ENCODE data around the gene IZUMO4.

IZUMO4 gene, protein sequence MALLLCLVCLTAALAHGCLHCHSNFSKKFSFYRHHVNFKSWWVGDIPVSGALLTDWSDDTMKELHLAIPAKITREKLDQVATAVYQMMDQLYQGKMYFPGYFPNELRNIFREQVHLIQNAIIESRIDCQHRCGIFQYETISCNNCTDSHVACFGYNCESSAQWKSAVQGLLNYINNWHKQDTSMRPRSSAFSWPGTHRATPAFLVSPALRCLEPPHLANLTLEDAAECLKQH

DNA sequence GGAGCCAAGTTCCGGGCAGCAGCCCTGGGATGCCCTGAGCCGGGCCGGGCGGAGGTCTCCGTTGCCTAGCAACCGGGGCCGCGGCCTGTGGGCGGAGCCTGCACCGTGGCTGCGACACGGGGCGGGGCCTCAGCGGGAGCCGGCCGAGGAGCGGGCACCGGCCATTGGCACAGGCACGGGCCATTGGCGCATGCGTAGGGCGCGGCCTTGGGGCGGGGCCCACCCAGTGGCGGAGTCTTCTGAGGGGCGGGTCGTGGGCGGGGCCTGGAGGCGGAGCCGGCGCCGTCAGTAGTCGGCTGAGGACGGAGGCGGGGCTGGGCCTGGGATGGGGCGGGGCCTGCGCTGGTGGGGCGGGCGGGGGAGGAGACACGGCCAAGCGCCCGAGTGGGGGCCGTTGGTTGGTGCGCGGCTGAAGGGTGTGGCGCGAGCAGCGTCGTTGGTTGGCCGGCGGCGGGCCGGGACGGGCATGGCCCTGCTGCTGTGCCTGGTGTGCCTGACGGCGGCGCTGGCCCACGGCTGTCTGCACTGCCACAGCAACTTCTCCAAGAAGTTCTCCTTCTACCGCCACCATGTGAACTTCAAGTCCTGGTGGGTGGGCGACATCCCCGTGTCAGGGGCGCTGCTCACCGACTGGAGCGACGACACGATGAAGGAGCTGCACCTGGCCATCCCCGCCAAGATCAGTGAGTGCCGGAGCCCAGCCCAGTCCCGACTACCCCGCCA lies at the start of gene IZUMO4:
IZUMO4 (plus strand) TSS at position 436 of the 723 bp plus-strand sequence; CDS start at position 467, 31 bp downstream.
- peak; percentile 70 for DNase-seq (ENCODE audit: low read depth, low spot score)
- H3K27ac ChIP-seq = peak within 1 kb of the TSS; percentile 98

DNA sequence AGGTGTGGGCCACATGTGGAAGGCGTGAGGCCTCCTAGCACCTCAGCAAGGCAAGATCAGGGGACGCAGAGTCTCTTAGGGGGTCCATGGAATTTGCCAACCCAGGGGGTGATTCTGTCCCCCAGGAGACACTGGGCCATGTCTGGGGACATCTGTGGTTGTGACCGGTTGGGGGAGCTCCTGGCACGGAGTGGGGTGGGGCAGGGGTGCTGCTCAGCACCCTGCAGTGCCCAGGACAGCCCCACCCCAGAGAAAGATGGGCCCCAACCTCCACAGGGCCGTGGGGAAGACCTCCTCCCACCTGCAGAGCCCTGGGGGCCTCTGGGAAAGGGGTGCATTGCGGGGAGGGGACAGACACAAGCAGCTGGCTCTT lies 49.7 kb upstream of the IZUMO4 start:
- no peak for DNase-seq (ENCODE audit: low read depth, low spot score)

DNA sequence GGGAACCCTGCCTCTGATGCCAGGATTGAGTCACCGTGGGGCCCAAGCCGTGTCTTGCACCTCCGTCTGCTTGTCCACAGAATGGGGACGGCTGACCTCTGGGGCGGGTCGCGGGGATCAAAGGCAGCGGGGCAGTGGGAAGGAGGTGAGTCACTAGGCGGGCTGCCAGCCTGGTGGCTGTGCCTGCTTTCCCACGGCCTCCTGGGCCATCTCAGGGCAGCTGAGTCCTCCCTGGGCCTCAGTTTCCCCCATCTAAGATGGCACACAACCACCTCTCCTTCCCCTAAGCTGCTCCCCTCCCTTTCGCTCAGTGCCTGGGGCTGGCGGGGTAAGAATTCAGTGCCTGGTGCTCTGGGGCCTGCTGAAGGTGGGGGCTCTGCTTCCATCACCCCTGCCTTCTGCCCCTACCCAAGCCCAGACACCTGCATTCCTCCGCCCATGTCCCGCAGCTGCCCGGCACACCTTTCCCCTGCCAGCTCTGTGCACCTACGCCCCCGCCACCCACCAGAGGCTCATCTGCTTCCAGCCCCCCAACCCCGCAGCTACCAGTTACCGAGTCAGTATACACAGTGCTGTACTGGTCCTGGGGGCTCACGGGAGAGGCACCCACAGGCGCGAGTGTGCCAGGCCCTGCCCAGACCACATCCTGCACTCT lies 49.1 kb upstream of the IZUMO4 start:
- DNase-seq (ENCODE audit: low read depth, low spot score) = no peak
- H3K27ac ChIP-seq = peak overlapping the region; percentile 76

More for the DNA sequence above, 49.7 kb upstream of the IZUMO4 start:
- H3K27ac ChIP-seq = peak overlapping the region; percentile 76

DNA sequence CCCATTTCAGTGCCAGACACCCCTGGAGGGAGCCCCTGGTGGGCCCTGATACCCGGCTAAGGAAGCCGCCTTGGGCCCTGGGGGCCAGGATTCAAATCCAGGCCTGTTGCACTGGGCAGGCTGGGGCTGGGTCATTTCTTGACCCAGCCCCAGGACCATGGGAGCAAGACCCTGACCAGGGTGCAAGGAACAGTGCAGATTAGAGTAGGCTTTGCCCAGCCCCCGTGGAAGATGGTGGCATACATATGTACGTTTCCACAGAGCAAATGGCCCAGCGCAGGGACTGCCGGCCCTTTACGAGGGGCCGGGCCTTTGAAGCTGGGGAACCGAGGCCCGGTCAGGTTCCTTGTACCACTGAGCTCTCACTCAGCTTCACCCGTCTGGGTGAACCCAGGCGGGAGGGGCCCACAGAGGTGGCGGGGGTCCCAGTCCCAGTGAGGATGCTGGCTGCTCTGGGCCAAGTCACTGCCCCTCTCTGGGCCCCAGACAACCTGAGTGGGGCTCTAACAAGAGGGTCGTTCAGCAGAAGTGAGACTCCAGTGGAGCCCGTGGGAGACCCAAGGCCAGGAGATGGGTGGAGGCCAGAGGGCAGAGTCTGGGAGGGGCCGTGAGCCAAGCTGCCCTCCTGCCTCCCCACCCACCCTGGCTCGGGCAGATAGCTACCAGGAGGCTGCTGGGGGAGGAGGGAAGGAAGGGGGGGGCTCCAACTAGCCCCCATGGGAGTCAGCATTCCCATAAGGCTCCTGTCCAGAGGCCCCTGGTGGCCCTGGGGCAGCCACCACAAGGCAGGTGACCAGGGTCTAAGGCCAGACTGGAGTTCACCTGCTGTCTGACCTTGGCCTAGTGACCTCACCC lies 48.4 kb upstream of the IZUMO4 start:
- H3K27ac ChIP-seq = peak overlapping the region; percentile 76
- DNase-seq (ENCODE audit: low read depth, low spot score) = no peak

DNA sequence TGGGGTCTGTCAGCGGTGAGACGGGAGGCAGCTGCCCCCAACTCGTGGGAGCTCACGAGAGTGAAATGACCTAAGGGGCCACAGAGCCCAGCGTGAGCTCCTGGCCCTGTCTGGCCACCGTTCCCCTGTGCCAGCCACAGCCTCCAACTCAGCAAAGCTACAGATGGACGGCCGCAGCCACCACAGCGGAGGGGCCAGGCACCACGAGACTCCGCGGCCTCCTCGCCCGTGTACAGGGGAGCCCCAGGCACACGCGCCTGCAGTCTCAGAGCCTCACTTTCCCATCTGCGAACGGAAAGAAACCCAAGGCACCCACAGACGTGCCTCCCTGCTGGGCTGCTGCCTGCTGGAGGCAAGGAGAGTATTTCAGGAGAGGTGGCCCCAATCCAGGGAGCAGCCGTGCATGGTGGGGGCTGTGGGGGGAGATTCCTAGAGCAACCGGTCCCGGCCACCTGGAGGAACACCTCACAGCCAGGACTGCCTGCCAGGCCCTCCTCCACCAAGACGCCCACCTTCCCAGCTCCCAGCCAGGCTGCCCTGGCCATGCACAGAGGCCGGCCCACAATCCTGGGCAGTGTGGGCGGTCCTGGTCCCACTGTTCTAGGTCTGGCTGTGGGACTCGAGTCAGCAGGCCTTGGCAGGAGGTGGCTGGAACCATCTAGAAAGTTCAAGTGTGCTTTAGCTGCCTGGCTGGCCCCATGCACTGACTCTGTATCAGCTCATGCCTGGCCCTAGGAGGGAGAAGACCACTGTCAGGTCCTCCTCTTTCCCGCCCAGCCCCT lies 47.6 kb upstream of the IZUMO4 start:
- H3K27ac ChIP-seq = peak overlapping the region; percentile 76
- DNase-seq (ENCODE audit: low read depth, low spot score) = no peak

DNA sequence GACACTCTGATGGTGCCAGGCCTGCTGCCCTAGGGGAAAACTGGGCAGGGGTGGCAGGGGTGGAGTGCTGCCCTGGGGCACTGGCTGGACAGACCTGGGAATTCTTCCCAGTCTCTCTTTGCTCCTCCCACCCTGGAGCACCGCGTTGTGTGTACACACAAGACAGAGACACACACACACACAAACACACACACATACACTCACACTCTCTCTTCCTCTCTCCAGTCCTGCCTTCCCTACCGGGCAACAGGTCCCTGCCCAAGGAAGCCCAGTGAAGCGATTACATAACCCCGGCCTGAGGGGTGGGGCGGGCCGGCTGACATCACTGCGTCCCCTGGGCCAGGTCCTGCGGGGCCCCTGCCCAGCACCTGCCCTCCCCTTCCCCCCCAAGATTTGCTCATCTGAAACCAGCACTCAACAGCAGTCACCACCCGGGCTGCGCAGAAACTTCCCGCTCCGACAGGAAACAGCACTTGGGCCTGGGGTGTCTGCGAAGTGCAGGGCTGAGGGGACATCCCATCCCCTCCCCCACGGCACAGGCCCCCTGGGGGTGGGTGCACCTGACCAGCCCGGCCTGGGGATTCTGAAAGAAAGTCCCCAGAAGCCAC lies 46.9 kb upstream of the IZUMO4 start:
- H3K27ac ChIP-seq = peak overlapping the region; percentile 76
- DNase-seq (ENCODE audit: low read depth, low spot score) = no peak

DNA sequence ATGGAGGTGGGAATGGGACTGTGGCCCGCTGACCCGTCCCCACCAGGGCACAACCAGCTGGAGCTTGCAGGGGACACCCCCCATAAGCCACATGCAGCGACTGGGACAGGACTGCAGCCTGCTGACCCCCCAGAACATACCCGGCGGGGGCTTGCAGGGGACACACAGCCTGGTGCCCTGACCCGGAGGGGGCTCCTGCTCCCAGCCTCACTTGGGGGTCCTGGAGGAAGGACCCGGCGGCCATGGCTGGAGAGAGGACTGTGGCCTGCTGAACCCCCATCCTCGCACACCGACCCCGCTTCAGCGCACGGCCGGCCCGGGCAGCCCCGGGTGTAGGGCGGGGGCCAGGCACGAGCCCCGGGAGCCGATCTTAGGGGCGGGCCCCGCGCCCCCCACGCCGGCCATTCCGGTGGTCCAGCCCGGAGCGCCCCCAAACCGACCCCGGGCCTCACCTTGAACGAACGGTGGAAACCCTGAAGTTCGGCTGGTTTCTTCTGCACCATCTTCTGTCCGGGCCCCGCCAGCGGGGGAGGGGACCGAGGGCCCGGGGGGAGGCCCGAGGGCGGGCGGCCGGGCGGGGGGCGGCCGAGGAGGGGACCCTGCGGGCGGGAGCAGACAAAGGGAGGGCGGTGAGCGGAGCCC lies 46.2 kb upstream of the IZUMO4 start:
- DNase-seq (ENCODE audit: low read depth, low spot score) = no peak
- H3K27ac ChIP-seq = peak overlapping the region; percentile 76

DNA sequence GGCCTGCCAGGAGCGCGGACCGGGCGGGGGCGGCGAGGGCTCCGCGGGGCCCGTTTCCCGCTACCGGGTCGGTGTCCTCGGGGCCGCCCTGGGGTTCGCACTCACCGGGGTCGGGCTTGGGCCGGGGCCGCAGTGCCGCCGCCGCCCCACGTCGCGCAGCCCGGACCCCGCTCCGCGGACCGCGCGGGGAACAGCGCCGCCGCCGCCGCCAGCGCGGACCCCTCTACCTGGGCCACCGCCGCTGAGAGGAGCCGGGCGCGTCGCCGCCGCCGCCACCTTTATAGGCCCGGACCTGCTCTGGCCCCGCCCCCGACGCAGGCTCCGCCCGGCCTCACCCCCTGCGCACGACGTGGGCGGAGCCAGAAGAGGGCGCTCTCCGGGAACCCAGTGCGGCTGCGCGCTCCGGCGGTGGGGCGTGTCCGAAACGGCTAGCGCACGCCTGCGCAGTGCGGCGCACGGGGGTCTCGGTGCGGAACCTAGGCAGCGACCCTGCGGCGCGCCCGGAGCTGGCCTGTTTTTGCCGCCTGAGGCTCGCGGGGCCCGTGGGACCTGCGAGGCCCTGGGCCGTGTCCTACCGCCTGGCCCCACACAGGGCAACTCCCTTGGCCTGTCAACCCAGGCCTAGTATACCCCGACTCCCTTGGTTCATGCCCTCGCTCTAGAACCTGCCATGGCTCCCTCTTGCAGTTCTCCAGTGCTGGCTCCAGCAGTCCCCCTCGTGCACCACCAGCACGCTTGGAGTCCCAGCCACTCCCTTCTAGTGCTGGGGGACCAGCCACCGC lies 45.5 kb upstream of the IZUMO4 start, which contains the start of gene MKNK2:
MKNK2 (minus strand) TSS at position 254 of the 782 bp plus-strand sequence. CDS start 393 bp downstream, outside the sequence.
- DNase-seq (ENCODE audit: low read depth, low spot score) = no peak
- peak within 1 kb of the TSS; percentile 76 for H3K27ac ChIP-seq

DNA sequence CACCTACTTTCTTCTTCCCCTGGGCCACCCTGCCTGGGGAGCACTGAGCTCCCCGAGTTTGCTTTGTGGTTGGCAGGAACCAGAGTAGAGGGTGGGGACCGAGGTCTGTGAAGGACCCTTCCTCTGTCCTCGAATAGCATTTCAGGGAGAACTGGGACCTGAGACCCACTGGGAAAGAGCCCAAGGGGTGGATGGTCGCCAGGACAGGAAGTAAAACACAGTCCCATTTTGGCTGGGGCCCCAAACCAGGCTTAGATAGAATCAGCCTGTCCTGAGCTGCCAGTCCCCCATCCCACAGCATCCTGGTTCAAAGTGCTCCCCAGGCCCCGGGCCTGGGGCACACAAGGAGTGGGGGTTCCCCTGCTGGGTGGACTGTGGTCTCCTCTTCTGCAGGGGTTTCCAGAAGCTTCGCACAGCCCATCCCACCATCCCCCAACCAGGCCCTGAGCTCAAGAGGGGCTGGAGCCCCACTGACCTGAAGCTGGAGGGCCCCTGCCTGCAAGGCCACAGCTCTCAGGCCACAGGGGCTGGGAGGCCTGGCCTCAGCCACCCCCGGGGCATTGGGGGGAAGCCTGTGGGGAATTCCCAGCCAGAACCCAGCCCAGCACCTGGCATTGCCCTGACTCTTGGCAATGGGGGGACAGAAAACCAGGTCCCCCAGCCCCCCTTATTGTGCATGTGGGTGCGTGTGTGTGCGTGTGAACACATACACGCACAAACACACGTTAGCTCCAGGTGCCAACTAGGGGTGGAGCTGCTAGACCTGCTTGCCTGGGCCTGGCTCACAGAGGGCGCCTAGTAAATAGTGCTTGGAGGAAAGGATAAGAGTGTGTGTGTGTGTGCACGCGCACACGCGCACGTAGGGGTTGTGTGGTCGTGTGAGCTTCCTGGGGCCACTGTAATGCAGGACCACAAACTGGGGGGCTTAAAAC lies 44.7 kb upstream of the IZUMO4 start:
- peak overlapping the region; percentile 76 for H3K27ac ChIP-seq
- DNase-seq (ENCODE audit: low read depth, low spot score) = no peak

DNA sequence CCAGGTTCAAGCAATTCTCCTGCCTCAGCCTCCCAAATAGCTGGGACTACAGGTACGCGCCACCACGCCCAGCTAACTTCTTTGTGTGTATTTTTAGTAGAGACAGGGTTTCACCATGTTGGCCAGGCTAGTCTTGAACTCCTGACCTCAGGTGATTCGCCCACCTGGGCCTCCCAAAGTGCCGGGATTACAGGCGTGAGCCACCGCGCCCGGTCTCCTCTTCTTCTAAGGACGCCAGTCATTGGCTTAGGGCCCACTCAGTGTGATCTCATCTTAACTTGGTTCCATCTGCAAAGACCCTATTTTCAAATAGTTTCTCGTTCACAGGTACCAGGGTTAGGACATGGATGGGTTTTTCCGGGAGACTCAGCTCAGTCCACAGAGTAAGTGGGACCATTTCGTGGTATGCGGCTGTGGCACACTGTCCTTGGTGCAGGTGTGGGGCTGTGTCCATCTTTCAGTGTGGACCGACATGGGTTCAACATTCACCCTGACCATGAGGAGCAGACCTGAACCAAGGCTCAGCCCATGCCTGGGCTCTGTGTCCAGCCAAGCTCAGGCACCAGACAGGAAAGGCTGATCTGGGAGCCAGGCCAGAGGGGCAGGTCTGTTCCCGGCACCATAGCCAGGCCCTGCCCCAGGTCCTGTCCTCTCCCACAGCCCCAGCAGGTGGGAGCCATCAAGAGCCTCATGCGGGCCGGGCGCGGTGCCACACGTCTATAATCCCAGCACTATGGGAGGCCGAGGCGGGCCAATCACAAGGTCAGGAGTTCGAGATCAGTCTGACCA lies 42.9 kb upstream of the IZUMO4 start:
- no peak for DNase-seq (ENCODE audit: low read depth, low spot score)
- no peak overlapping the region for H3K27ac ChIP-seq

DNA sequence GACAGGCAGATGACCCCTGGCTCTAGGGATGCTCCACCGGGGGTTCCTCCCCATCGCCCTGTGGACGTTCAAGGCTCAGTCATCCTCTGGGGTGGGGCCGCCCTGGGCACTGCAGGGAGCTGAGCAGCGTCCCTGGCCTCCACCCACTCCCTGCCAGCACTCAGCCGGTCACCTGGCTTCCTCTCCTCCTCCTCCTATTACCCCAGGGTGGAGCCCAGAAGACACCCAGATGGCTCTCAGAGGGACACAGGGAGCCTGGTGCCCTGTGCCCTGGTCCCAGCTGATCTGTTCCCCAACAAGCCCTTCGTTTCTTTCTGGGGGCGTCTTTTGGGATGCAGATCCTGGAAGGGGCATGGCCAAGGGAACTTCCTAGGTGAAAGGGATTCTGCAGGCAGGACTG lies 42.0 kb upstream of the IZUMO4 start:
- no peak for DNase-seq (ENCODE audit: low read depth, low spot score)
- peak overlapping the region; percentile 98 for H3K27ac ChIP-seq

DNA sequence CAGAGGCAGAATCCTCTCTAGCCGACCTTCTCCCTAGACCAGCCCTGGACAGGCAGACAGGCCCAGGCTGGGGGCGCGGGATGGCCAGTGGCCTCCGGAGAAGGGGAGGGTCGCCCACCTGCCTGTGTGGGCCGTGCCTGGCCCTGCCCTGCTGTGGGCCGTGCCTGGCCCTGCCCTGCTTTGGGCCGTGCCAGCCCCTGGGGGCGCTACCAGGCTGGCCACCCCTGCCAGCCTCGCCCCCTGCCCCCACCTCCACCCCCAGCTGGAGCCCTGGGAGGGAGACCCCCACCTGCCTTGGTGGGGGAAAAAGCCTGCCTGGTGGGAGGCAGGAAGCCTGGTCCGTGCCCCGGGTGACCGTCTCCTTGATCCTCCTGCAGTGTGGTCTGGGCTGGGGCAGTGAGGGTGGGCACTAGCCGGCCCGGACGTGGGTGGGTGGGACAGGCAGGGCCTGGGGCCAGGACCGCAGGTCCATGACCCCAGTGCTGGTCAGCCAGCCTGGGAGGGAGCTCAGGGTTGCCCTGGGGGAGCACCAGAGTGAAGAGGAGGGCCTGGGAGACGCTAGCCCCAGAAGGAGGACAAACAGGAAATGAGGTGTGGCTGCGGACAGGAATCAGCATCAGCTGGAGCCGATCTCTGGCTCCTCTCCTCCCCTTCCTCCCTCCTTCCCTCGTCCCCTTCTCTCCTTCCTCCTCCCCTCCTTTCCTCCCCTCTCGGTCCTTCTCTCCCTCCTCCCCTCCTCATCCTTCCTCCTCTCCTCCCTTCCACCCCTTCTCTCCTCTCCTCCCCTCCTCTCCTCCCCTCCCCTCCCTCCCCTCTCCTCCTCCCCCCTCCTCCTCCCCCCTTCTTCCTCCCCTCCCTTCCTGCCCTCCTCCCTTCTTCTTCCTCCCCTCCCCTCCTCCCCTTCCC lies 40.5 kb upstream of the IZUMO4 start:
- H3K27ac ChIP-seq = peak overlapping the region; percentile 98
- no peak for DNase-seq (ENCODE audit: low read depth, low spot score)

DNA sequence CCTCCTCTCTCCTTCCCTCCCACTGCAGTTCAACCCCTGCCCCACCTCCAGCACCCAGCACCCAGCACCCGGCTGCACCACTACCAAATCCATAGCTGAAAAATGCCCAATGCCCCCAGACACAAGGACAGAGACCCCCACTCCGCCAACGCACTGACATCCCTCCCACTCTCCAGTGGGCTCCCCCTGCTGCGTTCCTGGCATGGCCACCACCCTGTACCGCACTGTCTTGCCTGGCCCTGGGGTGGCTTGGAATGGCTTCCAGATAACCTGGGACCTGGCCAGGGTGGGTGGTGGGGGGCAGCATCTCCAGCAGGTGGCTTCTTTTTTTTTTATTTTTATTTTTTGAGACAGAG lies 39.9 kb upstream of the IZUMO4 start:
- peak overlapping the region; percentile 98 for H3K27ac ChIP-seq
- no peak for DNase-seq (ENCODE audit: low read depth, low spot score)

DNA sequence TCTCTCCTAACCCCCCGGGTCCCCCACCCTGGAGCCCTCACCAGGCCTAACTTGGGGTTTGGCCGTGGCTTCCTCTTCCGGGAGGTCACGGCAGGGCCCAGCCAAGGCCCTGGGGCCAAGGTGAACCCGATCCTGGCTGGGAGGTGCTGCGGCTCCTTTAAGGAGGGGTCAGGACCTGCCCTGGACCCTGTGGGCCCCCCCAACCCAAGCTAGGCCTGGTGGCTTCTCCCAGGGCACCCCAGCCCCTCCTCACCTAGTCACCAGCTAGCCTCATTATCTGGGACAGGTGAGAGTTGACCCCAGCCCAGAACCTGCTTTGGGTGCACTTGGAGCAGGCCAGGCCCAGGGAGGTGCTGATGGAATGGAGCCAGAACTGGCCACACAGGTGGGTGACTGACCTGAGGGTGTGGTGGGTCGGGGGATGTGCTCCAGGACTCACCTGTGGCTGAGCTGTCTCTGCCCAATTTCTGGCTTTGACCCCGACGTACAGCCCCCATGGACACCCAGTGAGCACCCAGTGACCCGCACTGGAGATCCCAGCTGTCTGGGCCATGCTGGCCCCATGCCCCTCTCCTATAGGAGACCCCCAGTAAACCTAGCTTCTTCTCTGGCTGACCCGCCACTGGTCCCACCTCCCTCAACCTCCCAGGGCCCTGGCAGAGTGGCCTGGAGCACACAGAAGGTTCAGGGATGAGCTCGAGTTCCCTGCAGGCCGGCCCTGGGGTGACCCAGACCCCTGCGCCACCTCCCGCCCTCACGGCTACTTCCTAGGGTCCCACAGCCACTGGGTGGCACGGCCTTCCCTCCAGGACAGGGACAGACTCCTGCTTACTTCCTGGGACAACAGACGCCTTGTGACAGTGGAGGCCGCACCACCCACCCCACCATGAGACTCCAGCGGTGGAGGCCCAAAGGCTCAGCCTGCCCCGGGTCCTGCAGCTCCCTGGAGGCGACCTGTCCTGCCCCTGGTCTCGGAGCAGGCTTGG lies 38.9 kb upstream of the IZUMO4 start:
- DNase-seq (ENCODE audit: low read depth, low spot score) = no peak
- peak overlapping the region; percentile 98 for H3K27ac ChIP-seq
